GM18868 (cell line): ENCODE results near the gene PSMD8.
"Not testable (repeated sequence)": the region's sequence is repeated elsewhere in the genome, so short reads cannot be mapped to it uniquely, and the experiment has no call there.

Source experiments
- ATAC-seq: cut with Tn5 transposase; IDR thresholded peaks from one replicate; pipeline ENCODE4 v1.9.1; 2021; ENCODE audit warnings: mild to moderate bottlenecking, moderate library complexity; ENCODE audit not compliant: unreplicated experiment

The PSMD8 gene

DNA sequence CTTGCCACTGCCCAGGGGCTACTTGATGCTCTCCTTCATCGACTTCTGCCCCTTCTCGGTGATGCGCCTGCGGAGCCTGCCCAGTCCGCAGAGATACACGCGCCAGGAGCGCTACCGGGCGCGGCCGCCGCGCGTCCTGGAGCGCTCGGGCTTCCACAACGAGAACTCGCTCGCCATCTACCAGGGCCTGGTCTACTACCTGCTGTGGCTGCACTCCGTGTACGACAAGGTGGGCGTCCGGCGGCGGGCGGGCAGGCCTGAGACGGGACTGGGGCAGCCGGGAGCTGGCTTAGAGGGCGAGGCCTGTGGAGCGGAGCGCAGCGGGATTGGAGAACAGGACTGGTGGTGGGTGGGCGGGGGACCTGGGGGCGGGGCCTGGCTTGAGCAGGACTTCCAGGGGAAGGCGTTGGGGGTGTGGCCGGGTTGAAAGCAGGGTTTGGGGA, 12.7 kb upstream of the PSMD8 start:
- no peak for ATAC-seq

DNA sequence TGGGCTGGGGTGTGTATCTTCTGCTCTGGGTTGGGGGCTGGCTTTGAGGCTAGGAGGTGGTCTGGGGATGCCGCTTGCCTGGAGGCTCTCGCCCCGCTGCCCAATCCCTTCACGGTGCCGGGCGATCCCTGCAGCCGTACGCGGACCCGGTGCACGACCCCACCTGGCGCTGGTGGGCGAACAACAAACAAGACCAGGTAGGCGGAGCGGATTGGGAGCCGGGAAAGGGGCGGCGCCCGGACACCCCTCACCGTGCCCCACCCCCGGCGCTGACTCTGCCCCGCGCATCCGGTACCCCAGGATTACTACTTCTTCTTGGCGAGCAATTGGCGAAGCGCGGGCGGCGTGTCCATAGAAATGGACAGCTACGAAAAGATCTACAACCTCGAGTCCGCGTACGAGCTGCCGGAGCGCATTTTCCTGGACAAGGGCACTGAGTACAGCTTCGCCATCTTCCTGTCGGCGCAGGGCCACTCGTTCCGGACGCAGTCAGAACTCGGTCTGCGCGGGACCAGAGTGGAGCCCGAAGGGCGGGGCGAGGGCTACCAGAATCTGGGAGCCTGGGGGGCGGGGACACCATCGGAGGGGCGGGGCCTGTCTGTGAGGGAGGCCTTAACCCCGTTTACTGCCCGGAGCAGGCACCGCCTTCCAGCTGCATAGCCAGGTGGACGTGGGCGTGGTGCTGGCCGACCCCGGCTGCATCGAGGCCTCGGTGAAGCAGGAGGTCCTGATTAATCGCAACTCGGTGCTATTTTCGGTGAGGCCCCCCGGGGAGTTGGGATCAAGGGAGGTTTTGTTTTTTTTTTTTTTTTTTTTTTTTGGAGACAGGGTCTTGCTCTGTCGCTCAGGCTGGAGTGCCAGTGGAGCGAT, 12.1 kb upstream of the PSMD8 start:
- ATAC-seq, result no peak

DNA sequence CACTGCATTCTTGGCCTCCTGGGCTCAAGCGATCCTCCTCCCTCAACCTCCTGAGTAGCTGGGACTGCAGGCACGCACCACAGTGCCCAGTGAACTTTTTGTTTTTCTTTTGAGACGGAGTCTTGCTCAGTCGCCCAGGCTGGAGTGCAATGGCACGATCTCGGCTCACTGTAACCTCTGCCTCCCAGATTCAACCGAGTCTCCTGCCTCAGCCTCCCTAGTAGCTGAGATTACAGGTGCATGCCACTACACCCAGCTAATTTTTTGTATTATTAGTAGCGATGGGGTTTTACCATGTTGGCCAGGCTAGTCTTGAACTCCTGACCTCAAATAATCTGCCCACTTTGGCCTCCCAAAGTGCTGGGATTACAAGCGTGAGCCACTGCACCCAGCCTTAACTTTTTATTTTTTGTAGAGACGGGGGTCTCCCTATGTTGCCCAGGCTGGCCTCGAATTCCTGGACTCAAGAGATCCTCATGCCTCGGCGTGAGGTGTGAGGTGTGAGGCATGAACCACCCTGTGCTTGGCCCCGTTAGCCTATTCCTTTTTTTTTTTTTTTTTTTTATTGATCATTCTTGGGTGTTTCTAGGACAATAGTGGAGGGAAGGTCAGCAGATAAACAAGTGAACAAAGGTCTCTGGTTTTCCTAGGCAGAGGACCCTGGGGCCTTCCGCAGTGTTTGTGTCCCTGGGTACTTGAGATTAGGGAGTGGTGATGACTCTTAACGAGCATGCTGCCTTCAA, 11.3 kb upstream of the PSMD8 start:
- not testable (repeated sequence) for ATAC-seq

DNA sequence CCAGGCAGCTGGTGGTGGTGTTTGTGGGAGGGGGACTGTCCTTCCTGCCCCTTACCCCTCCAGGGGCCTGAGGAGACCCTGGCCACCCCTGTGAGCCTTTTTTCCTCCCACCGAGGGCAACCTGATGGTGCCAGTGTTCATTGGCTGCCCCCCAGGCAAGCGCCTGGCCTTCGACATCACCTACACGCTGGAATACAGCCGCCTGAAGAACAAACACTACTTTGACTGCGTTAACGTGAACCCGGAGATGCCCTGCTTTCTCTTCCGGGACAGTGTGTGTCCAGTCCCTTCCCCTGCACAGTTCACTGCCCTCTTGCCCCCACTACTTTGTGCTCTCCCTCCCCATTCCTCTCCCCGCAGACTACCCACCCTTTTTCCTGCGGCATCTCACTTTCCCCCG, 7.3 kb upstream of the PSMD8 start:
- ATAC-seq, result no peak

DNA sequence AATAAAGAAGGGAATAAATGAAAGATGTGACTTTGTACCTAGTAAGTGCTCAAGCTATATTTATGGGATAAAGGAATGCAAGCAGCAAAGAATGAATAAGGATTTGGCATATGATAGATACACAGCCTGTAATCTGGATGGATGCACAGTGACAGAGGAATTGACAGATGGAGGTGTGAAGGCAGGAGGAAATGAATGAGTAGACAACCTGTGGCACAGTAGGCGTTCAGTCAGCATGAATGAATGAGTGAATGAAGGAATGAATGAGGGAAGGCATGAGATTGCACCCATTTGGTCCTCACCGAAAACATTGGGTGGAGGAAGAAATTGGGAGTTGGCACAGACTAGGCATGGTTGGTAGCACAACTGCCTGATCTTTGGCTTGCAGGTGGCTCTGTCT, 4.8 kb upstream of the PSMD8 start:
- no peak for ATAC-seq

DNA sequence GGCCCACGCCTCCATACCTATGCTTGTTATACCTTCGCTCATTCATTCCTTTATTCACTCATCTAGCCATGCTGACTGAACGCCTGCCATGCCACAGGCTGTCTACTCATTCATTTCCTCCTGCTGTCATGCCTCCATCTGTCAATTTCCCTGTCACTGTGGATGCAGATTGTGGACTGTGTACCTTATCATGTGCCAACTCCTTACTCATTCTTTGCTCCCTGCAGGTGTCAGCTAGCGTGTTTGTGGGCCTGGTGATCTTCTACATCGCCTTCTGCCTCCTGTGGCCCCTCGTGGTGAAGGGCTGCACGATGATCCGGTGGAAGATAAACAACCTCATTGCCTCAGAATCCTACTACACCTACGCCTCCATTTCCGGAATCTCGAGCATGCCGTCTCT, 4.1 kb upstream of the PSMD8 start:
- no peak for ATAC-seq

DNA sequence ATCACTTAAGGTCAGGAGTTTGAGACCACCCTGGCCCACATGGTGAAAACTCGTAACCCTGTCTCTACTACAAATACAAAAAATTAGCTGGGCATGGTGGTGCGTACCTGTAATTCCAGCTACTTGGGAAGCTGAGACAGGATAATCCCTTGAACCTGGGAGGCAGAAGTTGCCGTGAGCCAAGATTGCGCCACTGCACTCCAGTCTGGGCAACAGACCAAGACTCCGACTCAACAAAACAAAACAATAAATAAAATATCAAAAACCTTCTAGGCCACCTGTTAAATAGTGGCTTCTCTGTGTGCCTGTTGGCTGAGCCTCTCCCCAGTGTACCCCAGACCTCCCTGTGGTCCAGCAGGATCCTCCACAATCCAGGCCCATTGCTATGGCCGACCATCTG, 3.3 kb upstream of the PSMD8 start:
- no peak for ATAC-seq

DNA sequence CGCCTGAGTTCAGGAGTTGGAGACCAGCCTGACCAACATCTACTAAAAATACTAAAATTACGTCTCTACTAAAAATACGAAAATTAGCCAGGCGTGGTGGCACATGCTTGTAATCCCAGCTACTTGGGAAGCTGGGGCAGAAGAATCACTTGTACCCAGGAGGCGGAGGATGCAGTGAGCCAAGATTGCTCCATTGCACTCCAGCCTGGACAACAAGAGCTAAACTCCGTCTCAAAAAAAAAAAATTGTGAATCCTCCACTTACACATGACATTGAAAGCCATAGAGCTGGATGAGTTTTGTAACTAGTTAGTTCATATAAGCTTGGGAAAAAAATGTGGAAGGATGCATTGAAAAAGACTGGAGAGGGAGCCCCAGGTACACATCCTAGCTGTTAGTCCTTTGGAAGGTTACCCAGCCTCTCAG, 452 bp upstream of the PSMD8 start:
- no peak for ATAC-seq

DNA sequence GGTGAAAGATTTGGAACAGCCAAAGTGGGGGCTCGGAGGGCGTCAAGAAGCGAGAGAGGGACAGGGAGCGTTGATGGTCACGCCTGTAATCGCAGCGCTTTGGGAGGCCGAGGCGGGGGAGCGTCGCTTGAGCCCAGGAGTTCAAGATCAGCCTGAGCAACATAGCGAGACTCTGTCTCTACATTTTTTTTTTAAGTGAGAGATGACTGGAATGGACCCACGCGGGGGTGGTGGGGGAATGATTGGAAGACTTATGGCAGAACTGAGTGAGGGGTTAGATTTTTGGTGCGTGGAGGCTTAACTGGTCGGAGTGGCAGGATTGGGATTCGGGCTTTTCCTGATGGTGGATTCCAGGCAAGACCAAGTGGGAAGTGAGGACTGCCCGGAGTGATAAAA, 725 bp downstream of the PSMD8 start:
- no peak for ATAC-seq

DNA sequence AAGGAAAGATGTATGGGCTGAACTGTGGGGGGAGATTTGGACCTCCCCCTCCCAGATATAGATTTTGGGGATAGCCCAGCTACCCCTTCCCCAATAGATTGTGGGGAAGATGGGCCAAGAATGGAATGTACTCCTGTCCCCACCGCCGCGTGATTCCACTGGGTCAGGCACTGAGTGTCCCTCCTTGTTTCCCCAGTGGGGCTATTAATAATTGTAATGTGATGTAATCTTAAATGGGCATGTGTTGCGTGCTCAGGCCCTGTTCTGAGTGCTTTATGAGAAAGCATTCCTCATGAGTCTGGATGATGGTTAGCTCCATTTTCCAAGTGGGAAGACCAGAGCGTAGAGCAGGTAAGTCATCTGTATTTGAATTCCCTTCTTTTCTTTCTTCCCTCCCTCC, 1.4 kb downstream of the PSMD8 start:
- ATAC-seq, result no peak

DNA sequence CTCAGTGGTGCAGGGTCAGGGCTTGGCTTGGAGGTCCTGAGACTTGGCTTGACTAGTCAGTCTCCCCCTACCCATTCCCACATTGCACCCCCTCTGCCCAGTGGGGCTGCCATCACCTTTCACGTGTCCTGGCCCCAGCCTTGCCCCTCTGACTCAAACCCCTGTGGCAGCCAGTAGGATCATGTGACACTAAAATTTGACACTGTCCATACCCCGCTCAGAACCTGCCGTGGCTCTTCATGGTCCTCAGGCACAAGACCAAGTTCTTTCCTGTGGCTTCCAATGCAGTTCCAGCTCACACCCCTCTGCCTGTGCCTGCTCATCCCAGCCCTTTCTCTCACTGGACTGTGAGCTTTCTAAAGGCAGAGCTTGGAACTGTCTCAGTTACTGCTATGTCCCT, 2.2 kb downstream of the PSMD8 start:
- no peak for ATAC-seq

DNA sequence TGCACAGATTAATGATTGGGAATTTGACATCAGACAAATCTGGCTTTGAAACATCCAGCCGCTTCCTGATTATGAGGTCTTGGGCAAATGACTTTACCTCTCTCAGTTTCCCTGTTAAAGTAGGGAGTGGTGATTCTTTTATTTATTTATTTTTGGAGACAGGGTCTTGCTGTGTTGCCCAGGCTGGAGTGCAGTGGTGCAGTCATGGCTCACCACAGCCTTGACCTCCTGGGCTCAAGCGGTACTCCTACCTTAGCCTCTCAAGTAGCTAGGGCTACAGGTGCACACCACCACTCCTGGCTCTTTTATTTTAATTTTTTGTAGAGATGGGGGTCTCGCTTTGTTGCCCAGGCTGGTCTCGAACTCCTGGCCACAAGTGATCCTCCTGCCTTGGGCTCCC, 2.7 kb downstream of the PSMD8 start:
- ATAC-seq, result no peak

DNA sequence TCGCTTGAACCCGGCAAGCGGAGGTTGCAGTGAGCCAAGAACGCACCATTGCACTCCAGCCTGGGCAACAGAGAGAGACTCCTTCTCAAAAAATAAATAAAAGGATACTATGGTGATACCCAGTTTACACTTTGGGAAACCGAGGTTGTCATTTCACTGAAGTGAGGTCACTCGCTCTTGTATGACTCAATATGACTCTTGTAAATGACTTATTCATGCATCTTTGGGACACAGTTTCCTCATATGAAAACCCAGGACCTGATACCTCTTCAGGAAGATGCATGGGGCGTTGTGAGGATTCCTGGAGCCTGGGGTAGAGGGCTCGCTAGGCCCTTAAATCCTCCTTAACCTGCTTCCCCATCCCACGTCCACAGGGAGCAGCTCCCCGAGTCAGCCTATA, 4.5 kb downstream of the PSMD8 start:
- no peak for ATAC-seq

DNA sequence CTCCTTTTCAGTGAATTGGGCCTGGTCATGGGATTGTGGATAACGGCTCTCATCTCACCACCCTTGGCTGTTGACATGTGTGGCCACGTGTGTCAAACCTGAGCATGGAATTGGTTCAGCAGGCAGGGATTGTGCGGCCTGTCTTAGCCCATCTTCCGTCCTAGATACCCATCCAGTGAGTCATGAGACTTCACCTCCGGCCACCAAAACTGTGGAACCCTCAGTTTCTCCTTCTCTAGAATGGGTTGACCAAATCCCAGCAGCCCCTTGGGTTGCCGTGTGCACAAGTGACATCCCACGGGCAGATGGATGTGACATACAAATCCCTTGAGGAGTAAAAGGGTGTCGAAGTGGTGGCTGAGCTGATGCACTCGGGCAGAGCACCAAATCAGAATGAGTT, 6.8 kb downstream of the PSMD8 start:
- ATAC-seq, result no peak

DNA sequence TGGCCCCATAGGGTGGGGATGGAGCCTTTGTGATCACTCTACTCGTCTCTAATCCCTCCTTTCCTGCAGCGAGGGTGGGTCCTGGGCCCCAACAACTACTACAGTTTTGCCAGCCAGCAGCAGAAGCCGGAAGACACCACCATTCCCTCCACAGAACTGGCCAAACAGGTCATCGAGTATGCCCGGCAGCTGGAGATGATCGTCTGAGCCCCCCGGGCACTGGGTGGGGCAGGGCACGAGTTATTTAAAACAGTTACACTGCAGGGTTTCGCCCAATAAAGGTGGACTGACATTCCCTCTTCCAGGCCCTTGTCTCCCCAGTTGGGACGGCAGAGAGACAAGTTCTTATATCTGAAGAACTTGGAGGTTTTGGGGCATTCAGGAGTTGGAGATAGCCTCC, 8.8 kb downstream of the PSMD8 start:
- ATAC-seq, result no peak

DNA sequence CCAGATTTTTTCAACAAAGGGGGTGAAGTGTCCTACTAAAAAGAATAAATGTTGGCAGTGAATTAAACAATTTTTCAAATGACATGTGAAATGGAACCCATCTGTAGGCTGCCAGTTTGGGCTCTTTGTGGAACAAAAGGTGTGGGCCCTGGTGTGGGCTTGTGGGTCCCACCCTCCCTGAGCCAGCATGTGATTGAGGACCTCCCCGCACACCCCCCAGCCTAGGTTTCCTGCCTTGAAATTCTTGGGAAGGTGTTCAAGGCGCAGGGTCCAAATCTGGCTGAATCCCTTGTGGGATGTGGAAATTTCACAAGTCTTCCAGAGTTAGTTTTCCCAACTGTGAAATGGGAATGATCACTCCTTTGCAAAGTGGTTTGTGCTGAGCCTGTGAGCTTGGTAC, 9.4 kb downstream of the PSMD8 start:
- ATAC-seq, result no peak

DNA sequence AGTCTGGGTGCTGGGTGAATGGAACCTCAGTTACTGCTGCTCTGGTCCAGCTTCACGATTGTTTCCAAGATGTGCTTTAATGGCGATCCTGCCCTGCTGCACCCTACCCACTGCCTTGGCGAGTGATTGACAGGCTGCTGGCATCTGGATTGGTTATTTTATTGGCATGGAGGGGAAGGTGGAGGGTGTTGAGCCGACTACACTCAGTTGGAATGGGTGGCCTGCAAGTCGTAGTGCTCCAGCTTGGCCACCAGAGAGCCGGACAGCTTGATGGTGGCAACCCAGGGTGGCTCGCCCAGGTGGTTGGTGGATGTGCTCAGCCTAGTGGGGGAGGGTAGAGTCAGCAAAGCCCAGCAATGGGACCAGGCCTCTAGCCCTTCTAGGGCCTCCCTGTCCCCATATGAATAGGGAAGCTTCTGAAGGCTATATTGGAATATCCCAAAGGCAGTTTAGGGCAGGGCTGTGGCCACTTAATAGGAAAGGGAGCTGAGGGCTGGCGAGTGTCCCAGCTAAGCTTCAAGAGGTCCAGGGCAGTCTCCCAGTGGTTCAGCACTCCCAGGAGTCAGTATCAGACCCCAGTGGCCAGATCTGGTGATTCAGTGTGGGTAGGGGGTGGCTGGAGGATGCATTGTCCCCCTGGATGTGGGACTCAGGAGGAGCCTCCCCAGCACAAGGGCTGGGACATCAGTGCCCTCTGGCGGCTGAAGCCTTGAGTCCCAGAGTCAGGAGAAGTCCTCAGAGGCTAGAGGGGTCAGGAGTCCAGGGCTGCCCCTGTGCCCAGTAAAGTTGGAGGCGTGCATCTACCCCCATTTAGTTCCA, 10.0 kb downstream of the PSMD8 start:
- ATAC-seq, result no peak

DNA sequence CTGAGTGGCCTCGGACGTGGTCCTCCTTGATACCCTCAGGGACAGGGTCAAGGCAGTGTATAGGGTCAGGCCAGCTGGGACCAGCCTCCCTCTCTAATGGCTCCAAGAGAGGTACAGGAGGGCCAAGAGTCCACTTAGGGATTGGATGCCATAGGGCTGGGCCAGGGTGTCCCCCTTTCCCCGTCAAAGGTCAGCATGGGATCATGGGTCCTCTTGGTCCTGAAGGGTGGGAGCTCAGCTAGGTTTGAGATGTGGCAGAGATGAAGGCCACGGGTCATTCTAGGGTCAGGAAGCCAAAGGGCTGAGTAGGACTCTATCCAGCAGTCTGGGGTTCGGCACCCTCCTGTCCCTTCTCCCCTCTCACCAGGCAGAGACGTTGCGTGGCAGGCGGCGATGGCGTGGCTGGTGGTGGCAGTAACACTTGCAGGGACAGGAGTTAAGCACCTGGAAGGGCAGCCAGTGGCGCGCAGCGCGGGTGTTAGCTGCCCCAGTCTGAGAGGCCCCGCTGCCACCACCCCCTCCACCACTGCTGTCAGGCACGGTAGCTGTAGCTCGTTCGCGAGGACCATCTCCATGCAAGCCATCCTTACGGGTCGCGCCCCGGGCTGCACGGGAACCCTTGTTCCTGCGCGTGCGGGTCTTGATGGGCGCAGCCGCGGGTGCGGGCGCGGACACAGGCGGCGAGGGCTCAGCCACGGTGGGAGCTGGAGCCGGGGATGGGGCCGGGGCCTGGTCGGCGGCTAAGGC, 10.9 kb downstream of the PSMD8 start:
- no peak for ATAC-seq

DNA sequence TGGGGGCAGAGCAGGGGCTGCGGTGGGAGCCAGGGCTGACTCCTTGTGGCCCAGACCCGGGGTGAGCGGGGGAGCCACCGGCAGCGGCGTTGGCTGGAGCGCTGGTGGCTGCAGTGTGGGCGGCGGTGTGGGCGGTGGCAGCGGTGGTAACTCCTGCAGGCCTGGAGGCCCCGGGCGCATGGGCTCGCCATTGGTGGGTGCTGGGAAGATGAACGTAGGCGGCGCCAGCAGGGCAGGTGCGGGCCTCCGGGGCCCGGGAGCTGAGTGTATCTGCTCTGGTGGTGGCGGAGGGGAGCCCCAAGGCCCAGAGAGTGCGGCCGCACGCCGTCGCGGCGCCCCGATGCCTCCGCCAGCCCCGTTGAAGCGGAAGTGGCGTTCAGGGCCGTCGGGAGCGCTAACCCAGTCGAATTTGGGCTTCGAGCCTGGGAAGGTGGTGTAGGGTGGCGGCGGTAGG, 11.5 kb downstream of the PSMD8 start:
- no peak for ATAC-seq

DNA sequence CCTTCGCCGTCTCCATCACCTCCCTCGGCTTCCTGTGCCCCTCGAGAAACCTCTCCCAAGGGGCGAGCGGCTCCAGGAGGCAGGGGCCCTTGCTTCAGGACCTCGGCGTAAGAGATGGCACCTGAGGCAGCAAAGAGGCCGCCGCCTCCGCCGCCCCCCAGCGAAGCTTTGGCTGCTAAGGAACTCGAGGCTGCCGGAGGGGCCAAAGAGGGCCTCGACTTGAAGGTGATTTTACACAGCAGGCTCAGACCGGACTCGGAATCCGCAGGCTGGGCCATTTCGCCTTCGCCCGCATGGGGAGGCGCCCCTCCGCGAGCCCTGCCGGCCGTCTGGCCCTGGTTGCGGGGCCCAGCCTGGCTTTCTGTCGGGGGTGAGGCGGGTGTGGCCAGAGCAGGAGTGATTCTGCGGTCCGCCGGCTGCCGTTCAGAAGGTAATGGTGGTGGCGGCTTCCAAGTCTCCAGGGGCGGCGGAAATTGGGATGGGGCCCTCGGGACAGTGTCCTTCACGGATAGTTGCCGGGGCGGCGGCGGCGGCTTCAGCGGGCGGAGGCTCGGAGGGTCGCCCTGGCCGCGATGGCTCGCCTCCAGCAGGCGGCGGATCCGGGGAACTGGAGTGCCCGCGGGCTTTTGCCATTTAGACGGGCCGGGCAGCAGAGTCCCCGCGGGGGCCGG, 12.1 kb downstream of the PSMD8 start:
- no peak for ATAC-seq
